ENCODE results near the gene ATP6V1F. TPM values are rescaled to one million over a fixed set of nuclear protein-coding genes. Genes with fewer than 3 reads are reported as not detected.

Gene ATP6V1F
- total RNA-seq, 1 experiment from 2014 or later: 169 TPM

DNA sequence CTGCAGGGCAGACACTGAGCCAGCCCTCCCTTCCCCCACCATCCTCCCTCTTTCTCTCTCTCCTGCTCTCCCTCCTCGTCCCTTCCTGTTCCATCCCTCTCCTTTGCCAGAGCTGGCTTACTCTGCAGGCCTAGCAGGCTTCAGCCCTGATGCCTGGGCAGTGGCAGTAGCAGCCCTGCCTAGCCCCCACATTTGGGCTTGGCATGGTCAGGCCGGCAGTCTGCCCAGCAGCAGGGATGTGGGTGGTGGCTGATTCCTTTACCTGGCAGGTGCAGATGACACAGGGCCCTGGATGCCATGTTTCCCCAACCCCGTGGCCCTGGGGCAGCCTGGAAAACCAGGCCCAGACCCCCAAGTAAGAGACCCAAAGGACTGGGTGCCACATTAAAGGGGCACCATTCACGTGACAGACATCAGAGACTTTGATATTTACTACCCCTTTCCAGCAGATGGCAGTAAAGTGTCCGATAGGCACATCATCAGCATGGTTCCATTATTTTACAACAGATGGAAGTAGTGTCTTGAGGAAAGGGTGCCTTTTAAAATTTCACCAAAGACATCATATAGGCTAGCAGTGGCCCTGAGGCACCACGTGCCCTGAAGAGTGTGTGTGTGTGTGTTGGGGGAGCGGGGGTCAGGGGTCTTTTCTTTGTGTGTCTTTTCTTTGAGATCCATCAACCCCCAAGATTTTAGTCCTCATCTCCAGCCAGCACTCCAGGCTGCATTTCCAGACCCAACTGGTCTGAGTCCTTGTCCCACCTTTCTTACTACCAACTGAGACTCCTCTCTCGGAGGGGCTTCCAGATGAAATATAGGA is 41.9 kb downstream of the ATP6V1F start:
- Histone ChIP-seq H3K9me3 (ENCODE audit: insufficient read depth, low read depth) (no peaks in the 10 kb centered on the region), H4K20me1 (ENCODE audit: insufficient read depth) (no peaks in the 10 kb centered on the region), H3K9me2 (ENCODE audit: insufficient read depth) (no peaks in the 10 kb centered on the region), H3K27me3 (ENCODE audit: insufficient read depth, low read depth) (no peaks in the 10 kb centered on the region), H3K27ac (no peak overlapping the region), H3K4me1 (replicated peaks; ENCODE audit: insufficient read depth) (peaks cover 27% of the 10 kb centered on the region), H2AFZ (no peak overlapping the region), H3K36me3 (ENCODE audit: low read depth) (0 out of 2 replicates have a peak, but pooled peaks cover 4% of the 10 kb centered on the region), H3K79me2 (ENCODE audit: low read depth) (no peaks in the 10 kb centered on the region), H3K4me2 (peak overlapping the region; percentile 17; the same call in 1 of the 2 replicates), H3F3A (ENCODE audit: insufficient read depth, low read depth) (peaks cover 23% of the 10 kb centered on the region; the same call in 1 of the 2 replicates), H3K4me3 (no peak overlapping the region)
- POLR2A ChIA-PET (ENCODE audit: unreplicated experiment): interaction anchor here (0.7 kb wide), 2 partner anchors 33 to 113 kb away, joined by 4 to 6 read pairs; partner anchors contain the start of gene IRF5
- no peak for DNase-seq
- no TSS peak for BruUV-seq (replicated peaks)
- TF ChIP-seq, protein P1, sequence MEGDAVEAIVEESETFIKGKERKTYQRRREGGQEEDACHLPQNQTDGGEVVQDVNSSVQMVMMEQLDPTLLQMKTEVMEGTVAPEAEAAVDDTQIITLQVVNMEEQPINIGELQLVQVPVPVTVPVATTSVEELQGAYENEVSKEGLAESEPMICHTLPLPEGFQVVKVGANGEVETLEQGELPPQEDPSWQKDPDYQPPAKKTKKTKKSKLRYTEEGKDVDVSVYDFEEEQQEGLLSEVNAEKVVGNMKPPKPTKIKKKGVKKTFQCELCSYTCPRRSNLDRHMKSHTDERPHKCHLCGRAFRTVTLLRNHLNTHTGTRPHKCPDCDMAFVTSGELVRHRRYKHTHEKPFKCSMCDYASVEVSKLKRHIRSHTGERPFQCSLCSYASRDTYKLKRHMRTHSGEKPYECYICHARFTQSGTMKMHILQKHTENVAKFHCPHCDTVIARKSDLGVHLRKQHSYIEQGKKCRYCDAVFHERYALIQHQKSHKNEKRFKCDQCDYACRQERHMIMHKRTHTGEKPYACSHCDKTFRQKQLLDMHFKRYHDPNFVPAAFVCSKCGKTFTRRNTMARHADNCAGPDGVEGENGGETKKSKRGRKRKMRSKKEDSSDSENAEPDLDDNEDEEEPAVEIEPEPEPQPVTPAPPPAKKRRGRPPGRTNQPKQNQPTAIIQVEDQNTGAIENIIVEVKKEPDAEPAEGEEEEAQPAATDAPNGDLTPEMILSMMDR (conservative IDR thresholded peaks at IDR 0.05): peak; percentile 73
- no peak for TF ChIP-seq EZH2 (IDR thresholded peaks at IDR 0.05; ENCODE audit: low read depth)
- intact Hi-C loops (cut with micrococcal nuclease; ENCODE audit: unreplicated experiment): loop anchor here (1.0 kb wide), 2 partner anchors 11 to 187 kb away; no protein-coding TSS in a partner anchor
- CTCF ChIA-PET: interaction anchor here (1.6 kb wide), 1 partner anchor 309 kb away, joined by 5 read pairs; no protein-coding TSS in a partner anchor

DNA sequence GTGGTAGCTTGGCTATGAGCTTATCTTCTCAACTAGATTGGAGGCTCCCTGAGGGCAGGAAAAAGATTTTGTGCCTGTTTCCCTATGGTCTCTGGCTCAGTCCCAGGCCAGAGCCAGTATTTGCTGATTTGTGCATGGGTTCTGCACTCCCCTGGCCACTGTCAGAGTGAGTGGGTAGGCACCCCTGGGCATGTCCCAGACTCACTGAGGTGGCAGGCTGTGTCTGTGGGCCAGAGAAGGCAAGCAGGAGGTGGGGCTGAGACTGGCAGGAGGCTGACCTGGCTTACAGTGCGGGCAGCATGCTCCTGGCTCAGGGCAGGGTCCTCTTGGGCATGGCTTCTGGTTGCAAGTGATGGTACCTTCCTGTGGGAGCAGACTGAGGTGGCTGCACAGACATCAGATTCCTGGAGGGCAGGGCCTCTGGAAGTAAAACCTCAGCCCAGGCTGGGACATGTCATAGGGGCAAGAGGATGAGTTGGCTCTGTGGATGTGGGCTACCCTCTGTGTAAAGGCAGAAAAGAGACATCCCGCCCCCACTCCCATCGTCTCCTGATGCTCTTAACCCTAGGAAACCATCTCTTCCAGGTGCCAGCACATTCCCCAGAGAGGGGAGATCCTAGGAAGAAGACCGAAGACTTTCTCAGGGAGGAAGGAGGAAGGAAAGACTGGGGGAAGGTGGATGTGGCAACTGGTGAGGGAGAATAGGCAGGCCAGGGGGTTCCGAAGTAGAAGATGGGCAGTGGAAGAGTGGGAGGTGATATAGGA is 43.5 kb downstream of the ATP6V1F start:
- Histone ChIP-seq H3K9me3 (ENCODE audit: insufficient read depth, low read depth) (no peaks in the 10 kb centered on the region), H3K79me2 (ENCODE audit: low read depth) (no peaks in the 10 kb centered on the region), H4K20me1 (ENCODE audit: insufficient read depth) (no peaks in the 10 kb centered on the region), H3K27me3 (ENCODE audit: insufficient read depth, low read depth) (no peaks in the 10 kb centered on the region), H3K4me1 (replicated peaks; ENCODE audit: insufficient read depth) (peaks cover 27% of the 10 kb centered on the region), H3K4me2 (no peak overlapping the region), H3K36me3 (ENCODE audit: low read depth) (no peaks in the 10 kb centered on the region), H3K4me3 (no peak overlapping the region), H2AFZ (no peak overlapping the region), H3F3A (ENCODE audit: insufficient read depth, low read depth) (peaks cover 22% of the 10 kb centered on the region; the same call in 1 of the 2 replicates), H3K9me2 (ENCODE audit: insufficient read depth) (no peaks in the 10 kb centered on the region), H3K27ac (no peak overlapping the region)
- no TSS peak for BruUV-seq (replicated peaks)
- ChIA-PET CTCF (interaction anchor here (0.7 kb wide), 1 partner anchor 262 kb away, joined by 6 read pairs; no protein-coding TSS in a partner anchor), POLR2A (ENCODE audit: unreplicated experiment) (no interaction called here)
- intact Hi-C loops (cut with micrococcal nuclease; ENCODE audit: unreplicated experiment): no loop called here
- TF ChIP-seq EZH2 (IDR thresholded peaks at IDR 0.05; ENCODE audit: low read depth): no peak
- TF ChIP-seq, protein P1 (conservative IDR thresholded peaks at IDR 0.05): no peak
- DNase-seq: no peak

DNA sequence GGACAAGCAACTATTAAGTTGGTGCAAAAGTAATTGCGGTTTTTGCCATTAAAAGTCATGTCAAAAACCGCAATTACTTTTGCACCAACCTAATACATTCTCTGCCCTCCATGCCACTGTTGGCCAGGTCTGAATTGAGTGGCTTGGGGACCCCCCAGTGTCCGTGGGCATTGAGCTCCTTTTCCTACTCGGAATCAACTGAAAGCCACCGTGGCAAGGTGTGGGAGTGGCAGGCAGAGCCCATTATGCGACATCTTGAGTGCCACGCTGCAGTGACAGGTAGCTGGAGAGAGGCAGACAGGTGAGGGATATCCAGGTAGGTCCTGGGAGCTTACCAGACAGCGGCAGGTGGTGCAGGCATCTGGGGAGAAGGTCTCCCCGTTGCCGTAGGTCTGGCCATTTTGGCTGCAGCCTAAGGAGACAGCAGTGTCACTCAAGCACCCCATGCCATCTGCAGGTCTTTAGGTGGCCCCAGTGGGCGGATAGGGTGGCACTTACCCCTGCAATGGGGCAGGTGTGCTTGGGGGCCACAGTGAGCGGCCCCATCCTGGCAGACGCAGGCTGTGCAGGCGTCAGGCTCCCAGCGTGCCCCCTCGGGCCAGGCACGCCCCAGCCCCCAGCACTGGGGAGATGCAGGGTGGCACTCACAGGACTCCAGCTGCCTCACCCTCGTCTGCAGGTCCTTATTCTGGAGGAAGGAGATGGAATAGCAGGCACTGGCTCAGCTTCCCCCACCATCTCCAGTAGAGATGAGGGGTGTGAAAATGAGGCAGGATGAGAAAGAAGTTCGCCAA is 44.3 kb downstream of the ATP6V1F start:
- CTCF ChIA-PET: interaction anchor here (0.7 kb wide), 1 partner anchor 263 kb away, joined by 6 read pairs; no protein-coding TSS in a partner anchor
- no peak overlapping the region for H2AFZ ChIP-seq
- no peaks in the 10 kb centered on the region for H3K9me2 ChIP-seq (ENCODE audit: insufficient read depth)
- no TSS peak for BruUV-seq (replicated peaks)
- peaks cover 16% of the 10 kb centered on the region; the same call in 1 of the 2 replicates for H3F3A ChIP-seq (ENCODE audit: insufficient read depth, low read depth)
- H3K27me3 ChIP-seq (ENCODE audit: insufficient read depth, low read depth): no peaks in the 10 kb centered on the region
- H3K27ac ChIP-seq: no peak overlapping the region
- H3K9me3 ChIP-seq (ENCODE audit: insufficient read depth, low read depth): no peaks in the 10 kb centered on the region
- no peak overlapping the region for H3K4me2 ChIP-seq
- peaks cover 26% of the 10 kb centered on the region for H3K4me1 ChIP-seq (replicated peaks; ENCODE audit: insufficient read depth)
- no peak for DNase-seq
- H3K79me2 ChIP-seq (ENCODE audit: low read depth): no peaks in the 10 kb centered on the region
- TF ChIP-seq EZH2 (IDR thresholded peaks at IDR 0.05; ENCODE audit: low read depth): no peak
- TF ChIP-seq, protein P1 (conservative IDR thresholded peaks at IDR 0.05): no peak
- H4K20me1 ChIP-seq (ENCODE audit: insufficient read depth): no peaks in the 10 kb centered on the region
- POLR2A ChIA-PET (ENCODE audit: unreplicated experiment): interaction anchor here (0.6 kb wide), 1 partner anchor 145 kb away, joined by 3 read pairs; no protein-coding TSS in a partner anchor
- intact Hi-C loops (cut with micrococcal nuclease; ENCODE audit: unreplicated experiment): no loop called here
- H3K4me3 ChIP-seq: no peak overlapping the region
- H3K36me3 ChIP-seq (ENCODE audit: low read depth): no peaks in the 10 kb centered on the region

All from PC-9 (cell line).